Liver (tissue), 3 donors: Measurements from ENCODE around the gene SF3B5.
"Not testable (repeated sequence)": the region's sequence is repeated elsewhere in the genome, so short reads cannot be mapped to it uniquely, and the experiment has no call there.

ENCODE experiments used
- EGR1 ChIP-seq, 2 donors: IDR thresholded peaks; 2 replicates each; pipeline ENCODE4 v1.6.1; 2016 to 2018; ENCODE audit warnings: antibody characterized with exemption in 2 of 2, low read depth in 2 of 2
- FOXA1 ChIP-seq: IDR thresholded peaks from 2 replicates; pipeline ENCODE4 v1.6.1; 2016; ENCODE audit warnings: antibody characterized with exemption
- FOXA2 ChIP-seq: IDR thresholded peaks from 2 replicates; pipeline ENCODE4 v1.6.1; 2016; ENCODE audit warnings: antibody characterized with exemption
- HNF4G ChIP-seq: IDR thresholded peaks from 2 replicates; pipeline ENCODE4 v1.6.1; 2016; ENCODE audit warnings: antibody characterized with exemption
- RAD21 ChIP-seq, 2 donors: IDR thresholded peaks; 2 replicates each; pipeline ENCODE4 v1.6.1; 2016; ENCODE audit warnings: antibody characterized with exemption in 2 of 2, mild to moderate bottlenecking in 2 of 2
- SP1 ChIP-seq: IDR thresholded peaks from 2 replicates; pipeline ENCODE4 v1.6.1; 2018; ENCODE audit warnings: antibody characterized with exemption, mild to moderate bottlenecking
- TAF1 ChIP-seq: conservative IDR thresholded peaks from 2 replicates; pipeline ENCODE4 v1.6.1; 2016; ENCODE audit warnings: antibody characterized with exemption, mild to moderate bottlenecking
- YY1 ChIP-seq: IDR thresholded peaks from 2 replicates; pipeline ENCODE4 v1.6.1; 2016; ENCODE audit warnings: antibody characterized with exemption, mild to moderate bottlenecking
- TF ChIP-seq, protein P1 (sequence below): fragments of 150-350 bp; IDR thresholded peaks from 2 replicates; pipeline ENCODE4 v1.5.1; 2017; ENCODE audit warnings: improper control_type of control experiment, low read depth, low read length; ENCODE audit not compliant: missing input control
- TF ChIP-seq, protein P2 (sequence below): IDR thresholded peaks from 2 replicates; pipeline ENCODE4 v1.6.1; 2016; ENCODE audit warnings: antibody characterized with exemption, mild to moderate bottlenecking
- TF ChIP-seq, protein P3 (sequence below): IDR thresholded peaks from 2 replicates; pipeline ENCODE4 v1.6.1; 2016; ENCODE audit warnings: antibody characterized with exemption
- TF ChIP-seq, protein P4 (sequence below): IDR thresholded peaks from 2 replicates; pipeline ENCODE4 v1.6.1; 2016; ENCODE audit warnings: antibody characterized with exemption
- donor health status: healthy.
- donor health status: healthy.

DNA sequence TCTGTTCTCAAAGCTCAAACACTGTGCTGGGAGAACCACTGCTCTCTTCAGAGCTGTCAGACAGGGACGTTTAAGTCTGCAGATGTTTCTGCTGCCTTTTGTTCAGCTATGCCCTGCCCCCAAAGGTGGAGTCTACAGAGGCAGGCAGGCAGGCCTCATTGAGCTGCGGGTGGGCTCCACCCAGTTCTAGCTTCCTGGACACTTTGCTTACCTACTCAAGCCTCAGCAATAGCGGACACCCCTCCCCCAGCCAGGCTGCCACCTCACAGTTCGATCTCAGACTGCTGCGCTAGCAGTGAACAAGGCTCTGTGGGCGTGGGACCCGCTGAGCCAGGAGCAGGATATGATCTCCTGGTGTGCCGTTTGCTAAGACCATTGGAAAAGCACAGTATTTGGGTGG lies 48.7 kb downstream of the SF3B5 start:
- TF ChIP-seq EGR1 (IDR thresholded peaks at IDR 0.05; ENCODE audit: low read depth in 2 of 2); FOXA2; RAD21 (IDR thresholded peaks at IDR 0.05); SP1; FOXA1; TAF1; YY1; HNF4G: not testable (repeated sequence)
- TF ChIP-seq, protein P1, sequence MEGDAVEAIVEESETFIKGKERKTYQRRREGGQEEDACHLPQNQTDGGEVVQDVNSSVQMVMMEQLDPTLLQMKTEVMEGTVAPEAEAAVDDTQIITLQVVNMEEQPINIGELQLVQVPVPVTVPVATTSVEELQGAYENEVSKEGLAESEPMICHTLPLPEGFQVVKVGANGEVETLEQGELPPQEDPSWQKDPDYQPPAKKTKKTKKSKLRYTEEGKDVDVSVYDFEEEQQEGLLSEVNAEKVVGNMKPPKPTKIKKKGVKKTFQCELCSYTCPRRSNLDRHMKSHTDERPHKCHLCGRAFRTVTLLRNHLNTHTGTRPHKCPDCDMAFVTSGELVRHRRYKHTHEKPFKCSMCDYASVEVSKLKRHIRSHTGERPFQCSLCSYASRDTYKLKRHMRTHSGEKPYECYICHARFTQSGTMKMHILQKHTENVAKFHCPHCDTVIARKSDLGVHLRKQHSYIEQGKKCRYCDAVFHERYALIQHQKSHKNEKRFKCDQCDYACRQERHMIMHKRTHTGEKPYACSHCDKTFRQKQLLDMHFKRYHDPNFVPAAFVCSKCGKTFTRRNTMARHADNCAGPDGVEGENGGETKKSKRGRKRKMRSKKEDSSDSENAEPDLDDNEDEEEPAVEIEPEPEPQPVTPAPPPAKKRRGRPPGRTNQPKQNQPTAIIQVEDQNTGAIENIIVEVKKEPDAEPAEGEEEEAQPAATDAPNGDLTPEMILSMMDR, result not testable (repeated sequence)
- TF ChIP-seq, protein P2, sequence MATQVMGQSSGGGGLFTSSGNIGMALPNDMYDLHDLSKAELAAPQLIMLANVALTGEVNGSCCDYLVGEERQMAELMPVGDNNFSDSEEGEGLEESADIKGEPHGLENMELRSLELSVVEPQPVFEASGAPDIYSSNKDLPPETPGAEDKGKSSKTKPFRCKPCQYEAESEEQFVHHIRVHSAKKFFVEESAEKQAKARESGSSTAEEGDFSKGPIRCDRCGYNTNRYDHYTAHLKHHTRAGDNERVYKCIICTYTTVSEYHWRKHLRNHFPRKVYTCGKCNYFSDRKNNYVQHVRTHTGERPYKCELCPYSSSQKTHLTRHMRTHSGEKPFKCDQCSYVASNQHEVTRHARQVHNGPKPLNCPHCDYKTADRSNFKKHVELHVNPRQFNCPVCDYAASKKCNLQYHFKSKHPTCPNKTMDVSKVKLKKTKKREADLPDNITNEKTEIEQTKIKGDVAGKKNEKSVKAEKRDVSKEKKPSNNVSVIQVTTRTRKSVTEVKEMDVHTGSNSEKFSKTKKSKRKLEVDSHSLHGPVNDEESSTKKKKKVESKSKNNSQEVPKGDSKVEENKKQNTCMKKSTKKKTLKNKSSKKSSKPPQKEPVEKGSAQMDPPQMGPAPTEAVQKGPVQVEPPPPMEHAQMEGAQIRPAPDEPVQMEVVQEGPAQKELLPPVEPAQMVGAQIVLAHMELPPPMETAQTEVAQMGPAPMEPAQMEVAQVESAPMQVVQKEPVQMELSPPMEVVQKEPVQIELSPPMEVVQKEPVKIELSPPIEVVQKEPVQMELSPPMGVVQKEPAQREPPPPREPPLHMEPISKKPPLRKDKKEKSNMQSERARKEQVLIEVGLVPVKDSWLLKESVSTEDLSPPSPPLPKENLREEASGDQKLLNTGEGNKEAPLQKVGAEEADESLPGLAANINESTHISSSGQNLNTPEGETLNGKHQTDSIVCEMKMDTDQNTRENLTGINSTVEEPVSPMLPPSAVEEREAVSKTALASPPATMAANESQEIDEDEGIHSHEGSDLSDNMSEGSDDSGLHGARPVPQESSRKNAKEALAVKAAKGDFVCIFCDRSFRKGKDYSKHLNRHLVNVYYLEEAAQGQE, result not testable (repeated sequence)
- TF ChIP-seq, protein P3, sequence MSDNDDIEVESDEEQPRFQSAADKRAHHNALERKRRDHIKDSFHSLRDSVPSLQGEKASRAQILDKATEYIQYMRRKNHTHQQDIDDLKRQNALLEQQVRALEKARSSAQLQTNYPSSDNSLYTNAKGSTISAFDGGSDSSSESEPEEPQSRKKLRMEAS, result not testable (repeated sequence)
- TF ChIP-seq, protein P4, sequence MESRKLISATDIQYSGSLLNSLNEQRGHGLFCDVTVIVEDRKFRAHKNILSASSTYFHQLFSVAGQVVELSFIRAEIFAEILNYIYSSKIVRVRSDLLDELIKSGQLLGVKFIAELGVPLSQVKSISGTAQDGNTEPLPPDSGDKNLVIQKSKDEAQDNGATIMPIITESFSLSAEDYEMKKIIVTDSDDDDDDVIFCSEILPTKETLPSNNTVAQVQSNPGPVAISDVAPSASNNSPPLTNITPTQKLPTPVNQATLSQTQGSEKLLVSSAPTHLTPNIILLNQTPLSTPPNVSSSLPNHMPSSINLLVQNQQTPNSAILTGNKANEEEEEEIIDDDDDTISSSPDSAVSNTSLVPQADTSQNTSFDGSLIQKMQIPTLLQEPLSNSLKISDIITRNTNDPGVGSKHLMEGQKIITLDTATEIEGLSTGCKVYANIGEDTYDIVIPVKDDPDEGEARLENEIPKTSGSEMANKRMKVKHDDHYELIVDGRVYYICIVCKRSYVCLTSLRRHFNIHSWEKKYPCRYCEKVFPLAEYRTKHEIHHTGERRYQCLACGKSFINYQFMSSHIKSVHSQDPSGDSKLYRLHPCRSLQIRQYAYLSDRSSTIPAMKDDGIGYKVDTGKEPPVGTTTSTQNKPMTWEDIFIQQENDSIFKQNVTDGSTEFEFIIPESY, result not testable (repeated sequence)
